WTC11 (cell line): ENCODE results near the gene MRPL10. TPM values are rescaled to one million over a fixed set of nuclear protein-coding genes. Genes with fewer than 3 reads are reported as not detected.

Experiments used
- ATAC-seq: fragments of 200-7000 bp; cut with Tn5 transposase; 2 replicates; pipeline ENCODE4 v1.10.0; 2021; ENCODE audit warnings: mild to moderate bottlenecking, moderate library complexity
- CTCF ChIA-PET: fragments of 300-600 bp; sonication (Branson Sonifier 250); formaldehyde crosslinking; loops from one replicate; lab custom pipeline; 2021; ENCODE audit warnings: antibody characterized with exemption; lab: Charles Lee
- POLR2A ChIA-PET: fragments of 350-600 bp; sonication (Branson Sonifier 250); formaldehyde crosslinking; loops from one replicate; lab custom pipeline; 2021; ENCODE audit warnings: antibody characterized with exemption; lab: Charles Lee
- DNase-seq: peaks from one replicate; pipeline ENCODE4 v3.0.0; 2021; ENCODE audit warnings: low spot score
- H3K27ac Mint-ChIP-seq: 2 replicates; pipeline ENCODE4 v1.8.0; 2021; ENCODE audit warnings: mixed read lengths
- H3K27me3 Mint-ChIP-seq: 2 replicates; pipeline ENCODE4 v1.8.0; 2021; ENCODE audit warnings: low read depth, mild to moderate bottlenecking, moderate library complexity, mixed read lengths
- H3K36me3 Mint-ChIP-seq: 2 replicates; pipeline ENCODE4 v1.8.0; 2021; ENCODE audit warnings: mixed read lengths
- H3K4me1 Mint-ChIP-seq: 2 replicates; pipeline ENCODE4 v1.8.0; 2022; ENCODE audit warnings: mixed read lengths
- H3K4me3 Mint-ChIP-seq: 2 replicates; pipeline ENCODE4 v1.8.0; 2021; ENCODE audit warnings: mild to moderate bottlenecking, moderate library complexity, mixed read lengths
- H3K9me3 Mint-ChIP-seq: 2 replicates; pipeline ENCODE4 v1.8.0; 2021; ENCODE audit warnings: mixed read lengths
- CREM ChIP-seq: sonication (generic); formaldehyde crosslinking; IDR thresholded peaks from 2 replicates; pipeline ENCODE4 v1.8.1; 2022; ENCODE audit warnings: mild to moderate bottlenecking, missing genetic modification reagents, moderate library complexity
- GTF2I ChIP-seq: fragments of 250-450 bp; sonication (Bioruptor Pico); conservative IDR thresholded peaks from 2 replicates; pipeline ENCODE4 v1.4.0; 2021; ENCODE audit warnings: mild to moderate bottlenecking
- JUN ChIP-seq: sonication (generic); formaldehyde crosslinking; IDR thresholded peaks from 2 replicates; pipeline ENCODE4 v1.8.0; 2023; ENCODE audit warnings: mild to moderate bottlenecking, missing genetic modification reagents
- MXD4 ChIP-seq: fragments of 250-450 bp; sonication (Bioruptor Pico); IDR thresholded peaks from 2 replicates; pipeline ENCODE4 v1.8.0; 2021; ENCODE audit warnings: mild to moderate bottlenecking, moderate library complexity, borderline replicate concordance
- NFE2L1 ChIP-seq: sonication (generic); formaldehyde crosslinking; IDR thresholded peaks from 2 replicates; pipeline ENCODE4 v1.8.1; 2023; ENCODE audit warnings: missing genetic modification reagents
- SP1 ChIP-seq: sonication (generic); formaldehyde crosslinking; conservative IDR thresholded peaks from 2 replicates; pipeline ENCODE4 v1.8.1; 2022; ENCODE audit warnings: missing genetic modification reagents
- TEAD1 ChIP-seq: sonication (generic); formaldehyde crosslinking; IDR thresholded peaks from 2 replicates; pipeline ENCODE4 v1.8.0; 2022; ENCODE audit warnings: mild to moderate bottlenecking, missing genetic modification reagents
- TP53 ChIP-seq: sonication (generic); formaldehyde crosslinking; IDR thresholded peaks from 2 replicates; pipeline ENCODE4 v1.8.1; 2023; ENCODE audit warnings: mild to moderate bottlenecking, missing genetic modification reagents
- ZNF263 ChIP-seq: sonication (generic); formaldehyde crosslinking; IDR thresholded peaks from 2 replicates; pipeline ENCODE4 v1.8.1; 2022; ENCODE audit warnings: low read depth, mild to moderate bottlenecking, moderate library complexity, missing genetic modification reagents
- ZNF396 ChIP-seq: fragments of 250-450 bp; sonication (Bioruptor Pico); IDR thresholded peaks from 2 replicates; pipeline ENCODE4 v1.8.0; 2021; ENCODE audit warnings: mild to moderate bottlenecking, moderate library complexity, borderline replicate concordance
- ZNF423 ChIP-seq: fragments of 250-450 bp; sonication (Bioruptor Pico); IDR thresholded peaks from 2 replicates; pipeline ENCODE4 v2.1.2; 2022; ENCODE audit warnings: mild to moderate bottlenecking, moderate library complexity
- ZNF671 ChIP-seq: fragments of 250-450 bp; sonication (Bioruptor Pico); IDR thresholded peaks from 2 replicates; pipeline ENCODE4 v1.8.0; 2021; ENCODE audit warnings: mild to moderate bottlenecking
- total RNA-seq: library from RNA; stranded (reverse); gene quantifications from 3 replicates; pipeline ENCODE4 v1.2.3, GENCODE V29; 2021
- TF ChIP-seq, protein P1 (sequence below): sonication (generic); formaldehyde crosslinking; IDR thresholded peaks from 2 replicates; pipeline ENCODE4 v1.8.1; 2022; ENCODE audit warnings: mild to moderate bottlenecking, moderate library complexity, missing genetic modification reagents
- TF ChIP-seq, protein P2 (sequence below): sonication (generic); formaldehyde crosslinking; IDR thresholded peaks from 2 replicates; pipeline ENCODE4 v1.8.1; 2022; ENCODE audit warnings: low read depth, mild to moderate bottlenecking, moderate library complexity, missing genetic modification reagents, borderline replicate concordance
- TF ChIP-seq, protein P3 (sequence below): fragments of 250-450 bp; sonication (Bioruptor Pico); IDR thresholded peaks from 2 replicates; pipeline ENCODE4 v1.9.0; 2021; ENCODE audit warnings: mild to moderate bottlenecking
- TF ChIP-seq, protein P4 (sequence below): fragments of 250-450 bp; sonication (Bioruptor Pico); IDR thresholded peaks from 2 replicates; pipeline ENCODE4 v1.8.0; 2021; ENCODE audit warnings: mild to moderate bottlenecking
- TF ChIP-seq, protein P5 (sequence below): sonication (generic); formaldehyde crosslinking; IDR thresholded peaks from 2 replicates; pipeline ENCODE4 v1.8.1; 2023; ENCODE audit warnings: mild to moderate bottlenecking, missing genetic modification reagents, moderate library complexity
- TF ChIP-seq, protein P6 (sequence below): fragments of 250-450 bp; sonication (Bioruptor Pico); IDR thresholded peaks from 2 replicates; pipeline ENCODE4 v2.1.2; 2022; ENCODE audit warnings: mild to moderate bottlenecking, moderate library complexity
- TF ChIP-seq, protein P7 (sequence below): fragments of 250-450 bp; sonication (Bioruptor Pico); IDR thresholded peaks from 2 replicates; pipeline ENCODE4 v1.9.0; 2021; ENCODE audit warnings: mild to moderate bottlenecking

The MRPL10 gene
- total RNA-seq, 1 experiment from 2014 or later: 80.1 TPM

DNA sequence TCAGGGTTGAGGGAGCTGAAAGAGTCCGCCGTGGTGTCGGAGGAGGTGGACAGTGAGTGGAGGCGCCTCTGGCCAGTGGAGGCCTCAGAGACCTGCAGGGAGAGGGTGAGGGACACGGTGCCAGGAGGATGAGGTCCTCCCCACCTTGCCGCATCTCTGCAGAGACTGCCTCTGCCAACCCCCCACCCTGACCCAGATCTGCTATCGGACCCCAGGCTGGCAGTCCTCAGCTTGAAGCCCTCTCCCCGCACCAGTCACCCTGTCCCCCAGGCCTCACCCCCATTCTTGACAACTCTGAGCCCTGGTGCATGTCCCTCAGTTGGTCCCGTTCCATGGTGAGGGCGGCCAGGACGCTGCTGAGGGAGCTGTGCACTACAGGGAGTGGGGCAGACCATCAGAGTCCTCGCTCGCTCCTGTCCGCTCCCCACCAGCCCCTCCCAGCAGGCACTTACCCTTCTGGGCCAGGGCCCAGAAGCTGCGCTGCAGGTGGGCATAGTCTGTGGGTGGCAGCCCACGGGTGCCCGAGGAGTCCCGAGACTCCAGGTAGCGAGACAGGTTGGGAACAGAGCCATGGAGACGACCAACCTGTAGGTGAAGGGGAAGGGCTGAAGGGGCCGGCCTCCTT lies 15.1 kb downstream of the MRPL10 start:
- ATAC-seq: no peak
- ChIA-PET POLR2A (no interaction called here), CTCF (no interaction called here)
- no peak for DNase-seq
- no peak overlapping the region for H3K27ac Mint-ChIP-seq
- H3K4me1 Mint-ChIP-seq: peaks cover 5% of the 10 kb centered on the region
- no peaks in the 10 kb centered on the region; the same call in 1 of the 2 replicates for H3K36me3 Mint-ChIP-seq
- no peaks in the 10 kb centered on the region for H3K9me3 Mint-ChIP-seq
- no peak overlapping the region for H3K4me3 Mint-ChIP-seq
- TF ChIP-seq, protein P1, sequence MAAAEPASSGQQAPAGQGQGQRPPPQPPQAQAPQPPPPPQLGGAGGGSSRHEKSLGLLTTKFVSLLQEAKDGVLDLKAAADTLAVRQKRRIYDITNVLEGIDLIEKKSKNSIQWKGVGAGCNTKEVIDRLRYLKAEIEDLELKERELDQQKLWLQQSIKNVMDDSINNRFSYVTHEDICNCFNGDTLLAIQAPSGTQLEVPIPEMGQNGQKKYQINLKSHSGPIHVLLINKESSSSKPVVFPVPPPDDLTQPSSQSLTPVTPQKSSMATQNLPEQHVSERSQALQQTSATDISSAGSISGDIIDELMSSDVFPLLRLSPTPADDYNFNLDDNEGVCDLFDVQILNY (CRISPR knock-in tag): no peak
- TF ChIP-seq, protein P2, sequence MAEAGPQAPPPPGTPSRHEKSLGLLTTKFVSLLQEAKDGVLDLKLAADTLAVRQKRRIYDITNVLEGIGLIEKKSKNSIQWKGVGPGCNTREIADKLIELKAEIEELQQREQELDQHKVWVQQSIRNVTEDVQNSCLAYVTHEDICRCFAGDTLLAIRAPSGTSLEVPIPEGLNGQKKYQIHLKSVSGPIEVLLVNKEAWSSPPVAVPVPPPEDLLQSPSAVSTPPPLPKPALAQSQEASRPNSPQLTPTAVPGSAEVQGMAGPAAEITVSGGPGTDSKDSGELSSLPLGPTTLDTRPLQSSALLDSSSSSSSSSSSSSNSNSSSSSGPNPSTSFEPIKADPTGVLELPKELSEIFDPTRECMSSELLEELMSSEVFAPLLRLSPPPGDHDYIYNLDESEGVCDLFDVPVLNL: no peak
- TF ChIP-seq JUN (no peak), ZNF396 (CRISPR knock-in tag) (no peak), NFE2L1 (no peak), SP1 (no peak), ZNF671 (no peak), ZNF423 (CRISPR knock-in tag) (no peak), MXD4 (no peak), ZNF263 (no peak), TEAD1 (no peak), TP53 (CRISPR knock-in tag) (no peak), GTF2I (CRISPR knock-in tag) (no peak), CREM (CRISPR knock-in tag) (no peak)
- TF ChIP-seq, protein P3, sequence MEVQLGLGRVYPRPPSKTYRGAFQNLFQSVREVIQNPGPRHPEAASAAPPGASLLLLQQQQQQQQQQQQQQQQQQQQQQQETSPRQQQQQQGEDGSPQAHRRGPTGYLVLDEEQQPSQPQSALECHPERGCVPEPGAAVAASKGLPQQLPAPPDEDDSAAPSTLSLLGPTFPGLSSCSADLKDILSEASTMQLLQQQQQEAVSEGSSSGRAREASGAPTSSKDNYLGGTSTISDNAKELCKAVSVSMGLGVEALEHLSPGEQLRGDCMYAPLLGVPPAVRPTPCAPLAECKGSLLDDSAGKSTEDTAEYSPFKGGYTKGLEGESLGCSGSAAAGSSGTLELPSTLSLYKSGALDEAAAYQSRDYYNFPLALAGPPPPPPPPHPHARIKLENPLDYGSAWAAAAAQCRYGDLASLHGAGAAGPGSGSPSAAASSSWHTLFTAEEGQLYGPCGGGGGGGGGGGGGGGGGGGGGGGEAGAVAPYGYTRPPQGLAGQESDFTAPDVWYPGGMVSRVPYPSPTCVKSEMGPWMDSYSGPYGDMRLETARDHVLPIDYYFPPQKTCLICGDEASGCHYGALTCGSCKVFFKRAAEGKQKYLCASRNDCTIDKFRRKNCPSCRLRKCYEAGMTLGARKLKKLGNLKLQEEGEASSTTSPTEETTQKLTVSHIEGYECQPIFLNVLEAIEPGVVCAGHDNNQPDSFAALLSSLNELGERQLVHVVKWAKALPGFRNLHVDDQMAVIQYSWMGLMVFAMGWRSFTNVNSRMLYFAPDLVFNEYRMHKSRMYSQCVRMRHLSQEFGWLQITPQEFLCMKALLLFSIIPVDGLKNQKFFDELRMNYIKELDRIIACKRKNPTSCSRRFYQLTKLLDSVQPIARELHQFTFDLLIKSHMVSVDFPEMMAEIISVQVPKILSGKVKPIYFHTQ (CRISPR knock-in tag): no peak
- TF ChIP-seq, protein P4, sequence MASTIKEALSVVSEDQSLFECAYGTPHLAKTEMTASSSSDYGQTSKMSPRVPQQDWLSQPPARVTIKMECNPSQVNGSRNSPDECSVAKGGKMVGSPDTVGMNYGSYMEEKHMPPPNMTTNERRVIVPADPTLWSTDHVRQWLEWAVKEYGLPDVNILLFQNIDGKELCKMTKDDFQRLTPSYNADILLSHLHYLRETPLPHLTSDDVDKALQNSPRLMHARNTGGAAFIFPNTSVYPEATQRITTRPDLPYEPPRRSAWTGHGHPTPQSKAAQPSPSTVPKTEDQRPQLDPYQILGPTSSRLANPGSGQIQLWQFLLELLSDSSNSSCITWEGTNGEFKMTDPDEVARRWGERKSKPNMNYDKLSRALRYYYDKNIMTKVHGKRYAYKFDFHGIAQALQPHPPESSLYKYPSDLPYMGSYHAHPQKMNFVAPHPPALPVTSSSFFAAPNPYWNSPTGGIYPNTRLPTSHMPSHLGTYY (CRISPR knock-in tag): no peak
- TF ChIP-seq, protein P5, sequence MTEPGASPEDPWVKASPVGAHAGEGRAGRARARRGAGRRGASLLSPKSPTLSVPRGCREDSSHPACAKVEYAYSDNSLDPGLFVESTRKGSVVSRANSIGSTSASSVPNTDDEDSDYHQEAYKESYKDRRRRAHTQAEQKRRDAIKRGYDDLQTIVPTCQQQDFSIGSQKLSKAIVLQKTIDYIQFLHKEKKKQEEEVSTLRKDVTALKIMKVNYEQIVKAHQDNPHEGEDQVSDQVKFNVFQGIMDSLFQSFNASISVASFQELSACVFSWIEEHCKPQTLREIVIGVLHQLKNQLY: no peak
- TF ChIP-seq, protein P6, sequence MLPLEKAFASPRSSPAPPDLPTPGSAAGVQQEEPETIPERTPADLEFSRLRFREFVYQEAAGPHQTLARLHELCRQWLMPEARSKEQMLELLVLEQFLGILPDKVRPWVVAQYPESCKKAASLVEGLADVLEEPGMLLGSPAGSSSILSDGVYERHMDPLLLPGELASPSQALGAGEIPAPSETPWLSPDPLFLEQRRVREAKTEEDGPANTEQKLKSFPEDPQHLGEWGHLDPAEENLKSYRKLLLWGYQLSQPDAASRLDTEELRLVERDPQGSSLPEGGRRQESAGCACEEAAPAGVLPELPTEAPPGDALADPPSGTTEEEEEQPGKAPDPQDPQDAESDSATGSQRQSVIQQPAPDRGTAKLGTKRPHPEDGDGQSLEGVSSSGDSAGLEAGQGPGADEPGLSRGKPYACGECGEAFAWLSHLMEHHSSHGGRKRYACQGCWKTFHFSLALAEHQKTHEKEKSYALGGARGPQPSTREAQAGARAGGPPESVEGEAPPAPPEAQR (CRISPR knock-in tag): no peak
- TF ChIP-seq, protein P7, sequence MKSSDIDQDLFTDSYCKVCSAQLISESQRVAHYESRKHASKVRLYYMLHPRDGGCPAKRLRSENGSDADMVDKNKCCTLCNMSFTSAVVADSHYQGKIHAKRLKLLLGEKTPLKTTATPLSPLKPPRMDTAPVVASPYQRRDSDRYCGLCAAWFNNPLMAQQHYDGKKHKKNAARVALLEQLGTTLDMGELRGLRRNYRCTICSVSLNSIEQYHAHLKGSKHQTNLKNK (CRISPR knock-in tag): no peak
- no peaks in the 10 kb centered on the region for H3K27me3 Mint-ChIP-seq
